ENCODE measurements around the gene RAD9A. TPM values are rescaled to one million over a fixed set of nuclear protein-coding genes. Genes with fewer than 3 reads are reported as not detected.
A peak's percentile ranks its signal among the peaks of the same experiment; 100 is the strongest.

RAD9A gene
- total RNA-seq, 1 experiment from 2014 or later: 20.9 TPM

DNA sequence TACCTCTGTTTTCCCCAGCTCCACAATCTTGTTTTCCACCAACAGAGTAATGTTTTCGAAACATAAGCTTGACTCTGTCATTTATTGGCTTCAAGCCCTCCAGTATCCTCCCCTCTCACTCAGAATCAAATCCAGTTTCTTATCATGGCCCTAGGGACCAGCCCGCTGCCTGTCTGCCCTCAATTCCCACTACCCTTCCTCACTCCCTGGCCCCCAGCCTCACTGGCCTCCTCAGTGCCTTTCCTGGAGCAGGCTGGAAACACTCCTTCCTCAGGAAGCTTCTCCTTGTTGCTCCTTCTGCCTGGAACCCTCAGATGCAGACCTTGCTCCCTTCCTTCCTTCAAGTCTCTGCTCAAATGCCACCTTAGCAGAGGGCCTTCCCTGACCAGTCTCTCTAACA, 42.3 kb upstream of the RAD9A start:
- H2BK120ac ChIP-seq (ENCODE audit: low read depth, low read length, poor library complexity, severe bottlenecking): no peak overlapping the region
- no peaks in the 10 kb centered on the region for H3K79me2 ChIP-seq (ENCODE audit: insufficient read depth, low read length)
- H3K27ac ChIP-seq (ENCODE audit: insufficient read length, low read depth, low read length): no peak overlapping the region
- H4K91ac ChIP-seq (ENCODE audit: insufficient read length, low read depth, low read length): no peak overlapping the region
- WGBS (ENCODE audit: extremely low coverage, insufficient read length, low lambda C conversion rate): no CpG with 5 or more reads among the region's 2 CpGs
- Mint-ChIP-seq H3K27ac (peak overlapping the region in 1 of 3 experiments; percentile 2; a peak in 1 of 7 replicates), H3K4me1 (peaks cover 22 to 32% of the 10 kb centered on the region in 2 experiments), H3K9me3 (no peaks in the 10 kb centered on the region; a peak in 1 of 5 replicates), H3K36me3 (ENCODE audit: insufficient read depth in 1 of 3, low read depth in 3 of 3) (no peaks in the 10 kb centered on the region), H3K27me3 (ENCODE audit: low read depth) (no peaks in the 10 kb centered on the region; the same call in 1 of the 2 replicates), H3K4me3 (no peak overlapping the region)
- H3K9ac ChIP-seq (ENCODE audit: extremely low read depth, insufficient read length, low read length): no peak overlapping the region
- no peak overlapping the region for H2BK15ac ChIP-seq (ENCODE audit: low read depth, low read length)
- no peak overlapping the region for H3K4ac ChIP-seq (ENCODE audit: low read depth, low read length)
- no peak overlapping the region for H3K56ac ChIP-seq (ENCODE audit: insufficient read length, low read depth, low read length)
- H4K20me1 ChIP-seq (ENCODE audit: control insufficient read depth, insufficient read depth, insufficient read length): no peaks in the 10 kb centered on the region
- peaks cover 14% of the 10 kb centered on the region for H3K23me2 ChIP-seq (ENCODE audit: insufficient read length, low read depth, low read length, poor library complexity, severe bottlenecking)
- no peak for DNase-seq
- H3K27me3 ChIP-seq (ENCODE audit: insufficient read depth, low read length): no peaks in the 10 kb centered on the region
- H3K23ac ChIP-seq (ENCODE audit: insufficient read length, low read depth, low read length): no peak overlapping the region
- no peak overlapping the region for H3T11ph ChIP-seq (ENCODE audit: low read length)
- no peaks in the 10 kb centered on the region for H3K79me1 ChIP-seq (ENCODE audit: insufficient read depth, low read depth, low read length, poor library complexity, severe bottlenecking)
- no peak overlapping the region for H3K4me2 ChIP-seq (ENCODE audit: insufficient read depth, insufficient read length, low read length)
- no peak overlapping the region for H2BK12ac ChIP-seq (ENCODE audit: insufficient read length, low read depth, low read length)
- TF ChIP-seq, protein P1, sequence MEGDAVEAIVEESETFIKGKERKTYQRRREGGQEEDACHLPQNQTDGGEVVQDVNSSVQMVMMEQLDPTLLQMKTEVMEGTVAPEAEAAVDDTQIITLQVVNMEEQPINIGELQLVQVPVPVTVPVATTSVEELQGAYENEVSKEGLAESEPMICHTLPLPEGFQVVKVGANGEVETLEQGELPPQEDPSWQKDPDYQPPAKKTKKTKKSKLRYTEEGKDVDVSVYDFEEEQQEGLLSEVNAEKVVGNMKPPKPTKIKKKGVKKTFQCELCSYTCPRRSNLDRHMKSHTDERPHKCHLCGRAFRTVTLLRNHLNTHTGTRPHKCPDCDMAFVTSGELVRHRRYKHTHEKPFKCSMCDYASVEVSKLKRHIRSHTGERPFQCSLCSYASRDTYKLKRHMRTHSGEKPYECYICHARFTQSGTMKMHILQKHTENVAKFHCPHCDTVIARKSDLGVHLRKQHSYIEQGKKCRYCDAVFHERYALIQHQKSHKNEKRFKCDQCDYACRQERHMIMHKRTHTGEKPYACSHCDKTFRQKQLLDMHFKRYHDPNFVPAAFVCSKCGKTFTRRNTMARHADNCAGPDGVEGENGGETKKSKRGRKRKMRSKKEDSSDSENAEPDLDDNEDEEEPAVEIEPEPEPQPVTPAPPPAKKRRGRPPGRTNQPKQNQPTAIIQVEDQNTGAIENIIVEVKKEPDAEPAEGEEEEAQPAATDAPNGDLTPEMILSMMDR (conservative IDR thresholded peaks at IDR 0.05): no peak
- no peak overlapping the region for H2AK5ac ChIP-seq (ENCODE audit: insufficient read length, low read length)
- no peak overlapping the region for H2BK5ac ChIP-seq (ENCODE audit: insufficient read length, low read length)
- no peak overlapping the region for H2AFZ ChIP-seq (ENCODE audit: low read length)
- H3K18ac ChIP-seq (ENCODE audit: insufficient read length, low read depth, low read length): no peak overlapping the region
- no peaks in the 10 kb centered on the region for H3K4me1 ChIP-seq (ENCODE audit: insufficient read depth, low read length)
- no peak overlapping the region for H4K8ac ChIP-seq (replicated peaks; ENCODE audit: insufficient read length, low read depth, low read length)
- H2BK20ac ChIP-seq (ENCODE audit: low read depth, low read length, poor library complexity, severe bottlenecking): no peak overlapping the region
- no peaks in the 10 kb centered on the region for H3K9me3 ChIP-seq (ENCODE audit: control insufficient read depth, low read depth, low read length)
- H4K5ac ChIP-seq (ENCODE audit: insufficient read length, low read depth, low read length): no peak overlapping the region
- H3K14ac ChIP-seq (ENCODE audit: insufficient read depth, low read length): no peak overlapping the region; the same call in 1 of the 2 replicates

Data from H9 (cell line).